C4-2B (cell line): ENCODE measurements around the gene SP110.

Experiments
- CTCF ChIP-seq: fragments of 450-650 bp; conservative IDR thresholded peaks from 2 replicates; pipeline ENCODE4 v1.5.1; 2017; ENCODE audit warnings: mild to moderate bottlenecking
- ZFX ChIP-seq: fragments of 450-650 bp; IDR thresholded peaks from 2 replicates; pipeline ENCODE4 v1.6.1; 2017

DNA sequence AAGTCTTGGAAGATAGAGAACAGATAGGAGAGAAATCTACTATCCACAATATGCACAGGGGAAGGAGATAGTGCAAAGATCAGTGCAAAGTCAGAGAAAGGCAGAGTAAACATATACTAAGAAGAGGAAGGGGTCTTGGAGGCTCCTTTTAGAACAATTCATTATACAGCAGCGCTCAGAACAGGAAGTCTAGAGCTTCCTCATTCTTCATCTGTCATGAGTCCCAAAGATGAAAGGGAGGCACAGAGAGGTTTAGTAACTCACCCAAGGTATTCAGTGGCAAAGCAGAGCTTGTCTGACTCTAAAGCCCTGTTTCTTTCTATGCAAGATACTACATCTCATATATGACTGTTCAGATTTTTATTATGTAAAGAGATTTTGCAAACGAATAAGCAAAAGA lies 1.4 kb downstream of the SP110 start:
- TF ChIP-seq CTCF (no peak), ZFX (no peak)
